DMS79 treated with DMSO at 0.1 percent for 48 hours (cell line): Measurements from ENCODE around the gene IL17B.

ENCODE experiments used
- DNase-seq: peaks from one replicate; lab custom pipeline; 2025; lab: John Stamatoyannopoulos, UW

The IL17B gene

GRCh38 chr5:149357370-149358293, 21.5 kb downstream of the IL17B start, which contains the start of gene PCYOX1L:
Gene PCYOX1L, plus strand, starts transcription at chr5:149358046. Its CDS starts 23 bp downstream, at chr5:149358069.
- peak; percentile 80 for DNase-seq

GRCh38 chr5:149356391-149356790, 22.7 kb downstream of the IL17B start:
- no peak for DNase-seq

- no peak for DNase-seq
Observed at GRCh38 chr5:149355688-149356087, 23.4 kb downstream of the IL17B start.

GRCh38 chr5:149353911-149354310, 25.2 kb downstream of the IL17B start:
- no peak for DNase-seq

GRCh38 chr5:149352169-149352568, 26.9 kb downstream of the IL17B start:
- no peak for DNase-seq

- DNase-seq: no peak
Observed at GRCh38 chr5:149349382-149349781, 29.7 kb downstream of the IL17B start.

GRCh38 chr5:149348518-149348917, 30.6 kb downstream of the IL17B start:
- DNase-seq: no peak

GRCh38 chr5:149345892-149346222, 33.2 kb downstream of the IL17B start:
- no peak for DNase-seq

- DNase-seq: peak; percentile 71
Observed at GRCh38 chr5:149345147-149345891, 33.8 kb downstream of the IL17B start, which contains the start of gene GRPEL2. Gene GRPEL2, plus strand, starts transcription at chr5:149345499. Its CDS starts 41 bp downstream, at chr5:149345540.

- no peak for DNase-seq
Observed at GRCh38 chr5:149344151-149344550, 34.9 kb downstream of the IL17B start.

- no peak for DNase-seq
Observed at GRCh38 chr5:149341876-149342275, 37.2 kb downstream of the IL17B start.

- DNase-seq: peak; percentile 6
Observed at GRCh38 chr5:149340920-149341319, 38.2 kb downstream of the IL17B start.

- no peak for DNase-seq
Observed at GRCh38 chr5:149338364-149338763, 40.7 kb downstream of the IL17B start.

GRCh38 chr5:149337736-149338135, 41.4 kb downstream of the IL17B start:
- peak; percentile 45 for DNase-seq

GRCh38 chr5:149333711-149334443, 45.2 kb downstream of the IL17B start:
- no peak for DNase-seq

GRCh38 chr5:149328177-149328576, 50.9 kb downstream of the IL17B start:
- DNase-seq: no peak

GRCh38 chr5:149326611-149327010, 52.5 kb downstream of the IL17B start:
- no peak for DNase-seq

- no peak for DNase-seq
Observed at GRCh38 chr5:149325894-149326293, 53.2 kb downstream of the IL17B start.

- DNase-seq: peak; percentile 45
Observed at GRCh38 chr5:149325166-149325735, 53.8 kb downstream of the IL17B start.

GRCh38 chr5:149324641-149325040, 54.5 kb downstream of the IL17B start:
- no peak for DNase-seq
